ENCODE data around the gene FLYWCH1. TPM values are rescaled to one million over a fixed set of nuclear protein-coding genes. Genes with fewer than 3 reads are reported as not detected.
"Not testable (repeated sequence)": the region's sequence is repeated elsewhere in the genome, so short reads cannot be mapped to it uniquely, and the experiment has no call there.

FLYWCH1 gene
- polyA plus RNA-seq, 6 donors from 2014 or later: 6.3 to 13.4 (median 9.5) TPM

DNA sequence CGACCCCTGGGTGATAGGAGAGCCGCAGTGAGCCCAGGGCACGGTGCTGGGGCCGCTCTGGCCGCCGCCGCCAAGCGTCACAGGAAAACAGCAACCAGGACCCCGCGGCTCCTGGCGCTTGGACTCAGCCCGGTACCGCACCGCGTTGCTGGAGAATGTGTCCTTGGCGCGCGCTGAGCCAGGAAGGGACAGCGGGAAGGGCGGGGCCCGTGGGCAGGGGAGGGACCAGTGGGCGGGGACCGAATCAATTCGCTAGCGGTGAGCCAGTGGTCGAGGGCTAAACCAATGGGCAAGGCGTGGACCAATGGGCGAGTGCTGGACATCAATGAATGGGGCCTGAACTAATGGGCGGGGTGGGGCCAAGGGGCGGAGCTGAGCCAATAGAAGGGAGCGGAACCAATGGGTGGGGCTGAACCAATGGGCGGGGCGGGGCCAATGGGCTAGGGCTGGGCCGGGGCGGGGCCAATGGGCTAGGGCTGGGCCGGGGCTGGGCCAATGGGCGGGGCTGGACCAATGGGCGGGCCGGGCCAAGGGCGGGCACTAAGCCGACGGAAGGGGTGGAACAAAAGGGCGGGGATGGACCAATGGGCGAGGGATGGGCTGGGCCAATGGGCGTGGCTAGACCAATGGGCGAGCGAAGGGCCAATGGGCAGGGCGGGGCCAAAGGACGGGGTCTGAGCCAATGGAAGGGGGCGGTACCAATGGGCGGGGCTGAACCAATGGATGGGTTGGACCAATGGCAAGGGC is 6.3 kb upstream of the FLYWCH1 start:
- H3K4me1 Mint-ChIP-seq: peaks cover 24 to 29% (median 29%) of the 10 kb centered on the region in 3 donors
- H3K4me3 Mint-ChIP-seq: peak overlapping the region; percentile 87 to 98 (median 92)
- no peaks in the 10 kb centered on the region for H3K36me3 Mint-ChIP-seq
- H3K9me3 Mint-ChIP-seq: no peaks in the 10 kb centered on the region
- ATAC-seq (ENCODE audit: low read depth in 2 of 2) (peak; percentile 76), DNase-seq (peak; percentile 86)
- peak overlapping the region in 5 of 6 donors; percentile 83 to 94 (median 89) for H3K27ac Mint-ChIP-seq
- no peaks in the 10 kb centered on the region for H3K27me3 Mint-ChIP-seq

DNA sequence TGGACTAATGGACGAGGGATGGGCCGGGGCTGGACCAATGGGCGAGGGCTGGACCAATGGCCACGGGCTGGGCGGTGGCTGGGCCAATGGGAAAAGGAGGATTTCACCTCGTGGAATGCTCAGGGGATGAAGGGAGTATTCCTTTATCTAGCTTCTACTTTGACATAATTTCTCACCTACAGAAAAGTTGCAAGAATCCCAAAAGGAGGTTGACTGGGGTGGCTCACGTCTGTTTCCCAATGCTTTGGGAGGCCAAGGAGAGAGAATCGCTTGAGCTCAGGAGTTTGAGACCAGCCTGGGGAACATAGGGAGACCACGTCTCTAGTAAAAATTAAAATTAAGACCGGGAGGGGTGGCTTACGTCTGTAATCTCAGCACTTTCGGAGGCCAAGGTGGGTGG is 5.7 kb upstream of the FLYWCH1 start:
- no peak for ATAC-seq (ENCODE audit: low read depth in 2 of 2)
- Mint-ChIP-seq H3K36me3 (no peaks in the 10 kb centered on the region), H3K9me3 (no peaks in the 10 kb centered on the region), H3K27me3 (no peaks in the 10 kb centered on the region), H3K4me1 (peaks cover 25 to 32% (median 29%) of the 10 kb centered on the region in 3 donors), H3K27ac (peak overlapping the region; percentile 32 to 94 (median 88)), H3K4me3 (peak overlapping the region; percentile 75 to 98 (median 92))
- no peak for DNase-seq

DNA sequence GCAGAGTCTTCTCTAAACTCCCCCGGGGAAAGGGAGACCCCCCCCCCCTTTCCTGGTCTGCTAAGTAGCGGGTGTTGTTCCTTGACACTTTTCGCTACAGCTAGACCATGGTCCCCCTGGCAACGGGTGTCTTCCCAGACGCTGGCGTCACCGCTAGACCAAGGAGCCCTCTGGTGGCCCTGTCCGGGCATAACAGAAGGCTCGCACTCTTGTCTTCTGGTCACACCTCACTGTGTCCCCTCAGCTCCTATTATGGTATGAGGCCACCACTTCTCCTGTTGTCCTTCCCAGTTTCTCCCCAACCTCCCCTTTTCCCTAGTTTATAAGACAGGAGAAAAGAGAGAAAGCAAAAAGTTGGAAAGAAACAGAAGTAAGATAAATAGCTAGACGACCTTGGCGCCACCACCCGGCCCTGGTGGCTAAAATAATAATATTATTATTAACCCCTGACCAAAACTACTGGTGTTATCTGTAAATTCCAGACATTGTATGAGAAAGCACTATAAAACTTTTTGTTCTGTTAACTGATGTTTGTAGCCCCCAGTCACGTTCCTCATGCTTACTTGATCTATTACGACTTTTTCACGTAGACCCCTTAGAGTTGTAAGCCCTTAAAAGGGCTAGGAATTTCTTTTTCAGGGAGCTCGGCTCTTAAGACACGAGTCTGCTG is 4.5 kb upstream of the FLYWCH1 start:
- not testable (repeated sequence) for H3K36me3 Mint-ChIP-seq, H3K9me3 Mint-ChIP-seq
- H3K4me3 Mint-ChIP-seq: peak overlapping the region in 6 of 8 donors; percentile 3 to 98 (median 66)

DNA sequence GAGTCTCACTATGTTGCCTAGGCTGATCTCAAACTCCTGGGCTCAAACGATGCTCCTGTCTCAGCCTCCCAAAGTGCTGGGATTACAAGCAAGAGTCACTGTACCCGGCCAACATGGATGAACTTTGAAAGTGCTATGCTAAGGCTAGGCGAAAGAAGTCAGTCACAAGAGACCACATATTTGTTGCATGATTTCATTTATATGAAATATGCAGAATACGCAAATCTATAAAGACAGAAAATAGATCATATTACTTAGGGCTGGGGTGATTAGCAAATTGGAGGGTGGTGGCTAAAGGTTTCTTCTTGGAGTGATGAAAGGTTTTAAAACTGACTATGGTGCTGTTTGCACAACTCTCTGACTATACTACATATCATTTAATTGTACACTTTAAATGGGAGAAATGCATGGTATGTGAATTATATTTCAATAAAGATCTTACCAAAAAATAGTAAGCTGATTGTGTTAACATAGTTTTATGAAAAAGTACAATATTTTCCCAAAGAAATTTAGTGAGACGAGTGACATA is 1.2 kb upstream of the FLYWCH1 start:
- Mint-ChIP-seq H3K9me3 (no peaks in the 10 kb centered on the region), H3K36me3 (no peaks in the 10 kb centered on the region), H3K4me3 (peak overlapping the region in 6 of 8 donors; percentile 34 to 92 (median 90)), H3K27me3 (no peaks in the 10 kb centered on the region), H3K4me1 (peaks cover 32 to 48% (median 34%) of the 10 kb centered on the region in 3 donors), H3K27ac (peak overlapping the region in 2 of 6 donors; percentile 66 to 81)
- ATAC-seq (ENCODE audit: low read depth in 2 of 2) (no peak), DNase-seq (no peak)

More for the DNA sequence above, 4.5 kb upstream of the FLYWCH1 start:
- peak; percentile 58 for DNase-seq
- ATAC-seq (ENCODE audit: low read depth in 2 of 2); H3K27me3 Mint-ChIP-seq: not testable (repeated sequence)
- peak overlapping the region; percentile 15 to 87 (median 78) for H3K27ac Mint-ChIP-seq
- H3K4me1 Mint-ChIP-seq: peaks cover 31 to 40% (median 36%) of the 10 kb centered on the region in 3 donors

DNA sequence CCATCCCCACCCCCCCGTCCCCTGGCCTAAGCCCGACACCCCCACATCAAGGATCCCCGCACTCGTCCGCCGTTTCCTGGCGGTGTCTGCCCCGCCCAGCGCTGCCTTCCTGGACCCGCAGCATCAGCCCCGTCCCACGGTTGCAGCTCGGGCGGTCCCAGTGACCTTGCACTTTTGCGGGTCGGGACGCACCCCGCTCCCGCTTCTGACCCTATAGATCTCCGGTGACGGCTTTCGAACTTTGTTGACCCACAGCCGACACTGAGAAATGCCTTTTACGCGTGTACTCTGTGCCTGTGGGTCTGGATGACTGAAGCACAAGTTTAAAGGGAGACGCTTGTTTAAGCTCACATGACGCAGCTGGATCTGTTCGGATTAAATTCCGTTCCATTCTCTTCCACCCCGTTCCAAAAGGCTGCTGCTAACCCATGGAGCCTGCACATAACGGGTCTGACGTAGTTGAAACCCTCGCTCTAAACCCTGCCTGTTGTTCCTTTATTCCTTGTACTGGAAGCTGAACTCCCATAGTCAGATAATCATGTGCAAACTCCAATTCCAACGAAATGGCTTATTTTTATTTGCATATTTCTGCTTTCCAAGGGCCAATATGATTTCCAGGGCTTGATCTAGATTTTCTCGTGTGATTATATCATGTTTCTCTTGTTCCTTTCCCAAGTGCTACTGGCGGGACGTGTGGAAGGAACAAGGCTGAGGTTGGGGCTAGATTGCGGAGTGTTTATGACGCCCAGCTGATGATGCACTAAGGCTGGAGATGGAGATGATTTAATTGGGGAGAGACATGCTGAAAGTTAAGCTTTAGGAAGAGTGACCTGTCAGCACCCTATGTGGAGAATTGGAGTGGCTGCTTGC is 834 bp downstream of the FLYWCH1 start:
- Mint-ChIP-seq H3K27me3 (no peaks in the 10 kb centered on the region), H3K4me1 (peaks cover 18 to 30% (median 19%) of the 10 kb centered on the region in 3 donors), H3K4me3 (peak overlapping the region; percentile 84 to 93 (median 90)), H3K36me3 (no peaks in the 10 kb centered on the region), H3K27ac (peak overlapping the region in 5 of 6 donors; percentile 14 to 91 (median 88)), H3K9me3 (no peaks in the 10 kb centered on the region)
- ATAC-seq (ENCODE audit: low read depth in 2 of 2): peak; percentile 8 to 21
- peak; percentile 21 for DNase-seq

DNA sequence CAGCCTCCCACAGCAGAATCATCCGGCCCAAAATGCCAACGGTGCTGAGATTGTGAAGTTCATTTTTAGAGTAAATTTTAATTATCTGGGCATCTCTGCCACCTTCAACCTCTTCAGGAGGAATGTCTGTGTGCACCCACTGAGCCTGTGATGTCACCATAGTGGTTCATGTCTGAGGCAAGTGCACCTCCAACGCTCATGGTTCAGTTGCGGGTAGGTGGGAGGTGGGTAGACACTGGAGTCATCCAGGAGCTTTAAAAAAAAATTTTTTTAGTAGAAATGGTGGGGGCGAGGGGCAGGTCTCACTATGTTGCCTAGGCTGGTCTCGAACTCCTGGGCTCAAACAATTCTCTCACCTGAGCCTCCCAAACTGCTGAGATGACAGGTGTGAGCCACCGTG is 1.9 kb downstream of the FLYWCH1 start:
- peak overlapping the region in 4 of 8 donors; percentile 35 to 91 (median 87) for H3K4me3 Mint-ChIP-seq
- H3K4me1 Mint-ChIP-seq: peaks cover 18 to 29% (median 19%) of the 10 kb centered on the region in 3 donors
- H3K27ac Mint-ChIP-seq: no peak overlapping the region
- DNase-seq (no peak), ATAC-seq (ENCODE audit: low read depth in 2 of 2) (no peak)
- no peaks in the 10 kb centered on the region for H3K27me3 Mint-ChIP-seq
- no peaks in the 10 kb centered on the region for H3K36me3 Mint-ChIP-seq
- H3K9me3 Mint-ChIP-seq: no peaks in the 10 kb centered on the region

DNA sequence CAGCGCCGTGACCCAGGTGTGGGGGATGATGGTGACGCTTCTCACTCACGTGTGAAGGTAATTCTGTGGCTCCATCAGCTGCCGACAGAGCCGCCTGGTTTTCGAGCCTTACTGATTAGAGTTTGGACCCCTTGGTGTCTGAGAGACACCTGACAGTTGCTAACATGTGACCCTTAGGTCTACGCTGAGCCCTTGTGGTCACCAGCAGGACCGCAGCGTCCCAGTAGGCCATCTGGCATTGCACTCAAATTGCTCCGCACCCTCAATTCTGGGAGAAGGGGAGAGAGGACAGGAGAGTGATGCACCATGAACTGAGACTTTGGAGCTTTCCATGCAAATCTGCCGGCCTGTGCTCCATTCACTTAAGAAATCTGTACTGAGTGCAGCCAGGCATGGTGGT is 2.5 kb downstream of the FLYWCH1 start:
- ATAC-seq (ENCODE audit: low read depth in 2 of 2) (no peak), DNase-seq (no peak)
- Mint-ChIP-seq H3K9me3 (no peaks in the 10 kb centered on the region), H3K27ac (no peak overlapping the region), H3K4me1 (peaks cover 18 to 29% (median 19%) of the 10 kb centered on the region in 3 donors), H3K27me3 (no peaks in the 10 kb centered on the region), H3K4me3 (peak overlapping the region in 3 of 8 donors; percentile 23 to 84 (median 50)), H3K36me3 (no peaks in the 10 kb centered on the region)

DNA sequence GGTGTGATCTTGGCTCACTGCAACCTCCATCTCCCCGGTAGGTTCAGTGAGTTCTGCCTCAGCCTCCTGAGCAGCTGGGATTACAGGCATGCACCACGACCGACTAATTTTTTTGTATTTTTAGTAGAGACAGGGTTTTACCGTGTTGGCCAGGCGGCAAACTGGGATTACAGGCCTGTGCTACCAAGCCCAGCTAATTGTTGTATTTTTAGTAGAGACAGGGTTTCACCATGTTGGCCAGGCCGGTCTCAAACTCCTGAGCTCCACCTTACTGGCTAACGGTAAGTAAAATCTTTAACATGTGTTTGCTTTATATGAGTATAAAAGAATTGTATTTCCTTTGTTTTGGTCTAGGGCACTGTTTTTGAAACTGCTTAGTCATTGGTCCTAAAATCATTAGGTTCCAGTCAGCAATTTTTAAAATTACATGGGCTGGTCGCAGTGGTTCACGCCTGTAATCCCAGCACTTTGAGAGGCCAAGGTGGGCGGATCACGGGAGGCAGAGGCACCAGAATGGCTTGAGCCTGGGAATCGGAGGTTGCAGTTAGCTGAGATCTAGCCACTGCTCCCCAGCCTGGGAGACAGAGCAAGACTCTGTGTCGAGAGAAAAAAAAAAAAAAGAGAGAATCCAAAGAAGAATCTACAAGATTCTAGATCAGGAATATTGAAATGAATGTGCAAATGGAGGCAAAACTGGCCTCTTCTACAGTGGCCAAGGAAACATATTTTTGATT is 3.6 kb downstream of the FLYWCH1 start:
- peak overlapping the region in 1 of 8 donors; percentile 43 for H3K4me3 Mint-ChIP-seq
- DNase-seq: no peak
- no peak overlapping the region for H3K27ac Mint-ChIP-seq
- H3K36me3 Mint-ChIP-seq: peaks cover 0 to 5% of the 10 kb centered on the region in 2 donors
- peaks cover 21 to 34% (median 24%) of the 10 kb centered on the region in 3 donors for H3K4me1 Mint-ChIP-seq
- no peaks in the 10 kb centered on the region for H3K27me3 Mint-ChIP-seq
- no peak for ATAC-seq (ENCODE audit: low read depth in 2 of 2)
- H3K9me3 Mint-ChIP-seq: no peaks in the 10 kb centered on the region

DNA sequence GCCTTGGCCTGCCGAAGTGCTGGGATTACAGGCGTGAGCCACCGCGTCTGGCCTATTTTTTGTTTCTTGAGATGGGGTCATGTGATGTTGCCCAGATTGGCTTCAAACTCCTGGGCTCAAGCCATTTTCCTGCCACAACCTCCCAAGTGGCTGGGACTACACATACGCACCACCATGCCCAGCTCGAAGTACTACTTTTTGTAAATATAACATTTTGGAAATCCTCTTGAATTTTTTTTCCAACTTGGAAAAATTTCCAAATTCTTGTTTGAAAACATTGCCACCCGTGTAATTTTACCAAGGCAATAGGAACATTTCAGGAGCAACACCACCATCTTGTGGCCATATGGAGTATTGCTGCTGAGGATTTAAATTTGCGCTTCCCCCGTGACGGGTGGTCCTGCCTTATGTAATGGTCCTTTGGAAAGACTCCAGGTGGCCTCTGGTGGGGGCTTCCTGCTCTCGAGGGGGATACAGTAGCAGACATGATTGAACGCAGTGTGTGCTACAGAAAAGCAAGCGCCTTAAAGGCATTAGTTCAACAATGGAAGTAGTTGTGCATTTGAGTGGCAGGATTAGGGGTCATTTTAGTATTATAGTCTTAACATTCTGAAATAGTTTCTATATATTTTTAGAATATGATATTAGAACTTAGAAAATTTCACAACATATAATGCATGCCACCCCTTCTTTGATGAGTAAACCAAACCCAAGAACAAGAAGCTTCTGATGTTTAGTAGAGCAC is 8.0 kb downstream of the FLYWCH1 start:
- Mint-ChIP-seq H3K4me1 (peaks cover 3 to 7% (median 6%) of the 10 kb centered on the region in 3 donors), H3K4me3 (peak overlapping the region in 1 of 8 donors; percentile 11), H3K27ac (peak overlapping the region in 3 of 6 donors; percentile 38 to 82 (median 64)), H3K27me3 (no peaks in the 10 kb centered on the region), H3K9me3 (no peaks in the 10 kb centered on the region), H3K36me3 (peaks cover 9 to 10% of the 10 kb centered on the region in 2 donors)
- DNase-seq (peak; percentile 56), ATAC-seq (ENCODE audit: low read depth in 2 of 2) (peak; percentile 45 to 52)

DNA sequence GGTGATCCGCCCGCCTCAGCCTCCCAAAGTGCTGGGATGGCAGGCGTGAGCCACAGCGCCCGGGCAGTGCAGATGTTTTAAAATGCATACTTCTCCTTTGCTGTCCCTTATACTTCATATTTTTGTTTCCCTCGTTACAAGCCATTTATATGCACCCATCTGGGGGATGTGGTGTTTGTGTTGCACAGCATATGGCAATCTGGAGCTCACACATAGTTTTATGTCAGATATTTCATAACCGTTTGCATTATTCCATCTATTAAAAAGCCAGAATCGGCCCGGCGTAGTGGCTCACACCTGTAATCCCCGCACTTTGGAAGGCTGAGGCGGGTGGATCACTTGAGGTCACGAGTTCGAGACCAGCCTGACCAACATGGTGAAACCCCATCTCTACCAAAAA is 11.8 kb downstream of the FLYWCH1 start:
- no peak for DNase-seq
- H3K36me3 Mint-ChIP-seq: peaks cover 9 to 10% of the 10 kb centered on the region in 2 donors
- H3K9me3 Mint-ChIP-seq: no peaks in the 10 kb centered on the region
- H3K4me1 Mint-ChIP-seq: peaks cover 8 to 18% (median 15%) of the 10 kb centered on the region in 3 donors
- H3K27ac Mint-ChIP-seq: no peak overlapping the region
- no peak overlapping the region for H3K4me3 Mint-ChIP-seq
- no peak for ATAC-seq (ENCODE audit: low read depth in 2 of 2)
- no peaks in the 10 kb centered on the region for H3K27me3 Mint-ChIP-seq

DNA sequence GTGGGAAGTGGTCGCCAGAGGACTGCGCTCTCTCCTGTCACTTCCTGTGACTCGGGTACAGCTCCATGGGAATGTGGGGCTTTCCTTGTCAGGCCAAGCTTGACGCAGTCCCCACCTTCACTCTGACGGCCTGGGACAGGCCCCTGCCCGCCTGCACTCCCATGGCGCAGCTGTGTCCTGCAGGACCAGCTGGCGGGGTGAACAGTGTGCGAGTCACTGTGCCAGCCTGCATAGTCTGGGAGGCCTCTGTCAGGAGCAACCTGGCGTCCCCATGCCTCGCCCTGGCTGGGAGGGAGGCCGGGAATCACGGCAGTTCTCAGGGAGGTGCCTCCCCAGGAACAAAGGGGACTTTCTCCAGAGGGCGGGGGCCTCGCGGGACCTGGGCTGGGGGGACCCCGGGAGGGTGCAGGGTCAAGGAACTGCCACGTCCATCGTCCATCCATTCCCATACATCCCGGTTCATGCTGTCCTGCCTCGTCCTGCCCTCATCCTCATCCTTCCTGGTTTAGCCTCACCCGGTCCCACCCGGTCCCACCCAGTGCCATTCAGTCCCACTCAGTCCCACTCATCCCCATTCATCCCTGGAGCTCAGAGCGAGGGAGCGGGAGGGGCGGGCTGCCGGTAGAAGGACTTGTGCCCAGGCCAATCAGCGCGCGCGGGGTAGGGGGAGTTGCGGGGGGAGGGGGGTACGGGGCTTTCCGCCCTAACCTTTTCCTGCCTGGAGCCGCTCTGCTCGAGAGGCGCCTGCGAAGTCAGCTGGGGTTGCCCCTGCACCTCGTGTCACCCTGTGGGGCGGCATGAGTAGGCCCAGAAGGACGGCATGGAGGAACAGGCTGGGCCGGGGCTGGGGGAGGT is 13.4 kb downstream of the FLYWCH1 start:
- Mint-ChIP-seq H3K36me3 (peaks cover 5 to 9% of the 10 kb centered on the region in 2 donors), H3K9me3 (no peaks in the 10 kb centered on the region), H3K4me1 (peaks cover 6 to 11% (median 9%) of the 10 kb centered on the region in 3 donors), H3K27ac (peak overlapping the region in 1 of 6 donors; percentile 7), H3K27me3 (no peaks in the 10 kb centered on the region), H3K4me3 (no peak overlapping the region)
- DNase-seq: no peak
- no peak for ATAC-seq (ENCODE audit: low read depth in 2 of 2)

Data from naive B cell (primary cell).